Rectal smooth muscle tissue (tissue), 1 donor: ENCODE measurements around the gene STK17B.
"Not testable (repeated sequence)": the region's sequence is repeated elsewhere in the genome, so short reads cannot be mapped to it uniquely, and the experiment has no call there.

Source experiments
- H3K27ac ChIP-seq: one replicate; pipeline ENCODE4 v1.7.0; 2013; ENCODE audit warnings: low read depth, low read length, inconsistent platforms
- H3K27me3 ChIP-seq: one replicate; pipeline ENCODE4 v1.7.0; 2013; ENCODE audit warnings: low read length; ENCODE audit not compliant: control insufficient read depth, insufficient read depth
- H3K36me3 ChIP-seq: one replicate; pipeline ENCODE4 v1.7.0; 2013; ENCODE audit warnings: low read length; ENCODE audit not compliant: control insufficient read depth, insufficient read depth
- H3K4me1 ChIP-seq: one replicate; pipeline ENCODE4 v1.7.0; 2013; ENCODE audit warnings: low read length; ENCODE audit not compliant: control insufficient read depth, insufficient read depth
- H3K4me3 ChIP-seq: one replicate; pipeline ENCODE4 v1.7.0; 2013; ENCODE audit warnings: low read length
- H3K9ac ChIP-seq: one replicate; pipeline ENCODE4 v1.7.0; 2013; ENCODE audit warnings: low read length

Gene STK17B

DNA sequence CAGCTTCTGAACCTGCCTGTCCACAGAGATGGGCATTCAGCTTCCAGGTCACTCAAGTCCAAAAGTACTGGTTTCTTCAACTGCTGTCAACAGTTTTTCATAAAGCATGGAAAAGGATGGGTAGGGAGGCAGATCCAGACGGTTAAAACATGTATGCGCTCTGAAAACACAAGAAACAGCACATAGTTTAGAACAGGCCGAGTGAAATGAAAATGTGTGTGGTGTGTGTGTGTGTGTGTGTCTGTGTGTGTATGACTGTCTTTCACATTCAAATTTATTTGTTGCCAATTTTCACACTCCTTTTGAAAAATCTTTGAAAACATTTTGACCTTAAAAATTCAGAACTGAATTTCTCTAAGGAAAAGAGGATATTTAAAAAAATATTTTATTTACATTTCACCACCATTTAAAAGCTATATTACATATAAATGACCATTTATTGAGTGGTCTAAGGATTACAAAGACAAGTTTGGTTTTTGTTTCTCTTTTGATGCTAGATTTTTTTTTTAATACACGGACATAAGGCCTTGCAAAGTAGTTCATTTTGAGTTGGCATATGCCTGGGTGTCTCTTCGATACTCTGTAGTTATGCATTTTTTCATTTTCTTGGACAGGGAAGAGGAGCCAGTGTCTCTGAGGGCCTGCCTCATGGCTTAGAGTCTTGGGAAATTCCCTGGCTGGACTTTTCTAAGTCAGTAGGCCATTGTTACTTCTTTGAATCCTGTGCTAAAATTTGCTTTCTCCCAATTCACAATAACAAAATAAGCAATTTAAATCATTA lies 30.0 kb upstream of the STK17B start:
- Histone ChIP-seq H3K4me3 (no peak overlapping the region), H3K36me3 (no peaks in the 10 kb centered on the region), H3K27me3 (no peaks in the 10 kb centered on the region), H3K4me1 (no peaks in the 10 kb centered on the region), H3K9ac (no peak overlapping the region), H3K27ac (no peak overlapping the region)

DNA sequence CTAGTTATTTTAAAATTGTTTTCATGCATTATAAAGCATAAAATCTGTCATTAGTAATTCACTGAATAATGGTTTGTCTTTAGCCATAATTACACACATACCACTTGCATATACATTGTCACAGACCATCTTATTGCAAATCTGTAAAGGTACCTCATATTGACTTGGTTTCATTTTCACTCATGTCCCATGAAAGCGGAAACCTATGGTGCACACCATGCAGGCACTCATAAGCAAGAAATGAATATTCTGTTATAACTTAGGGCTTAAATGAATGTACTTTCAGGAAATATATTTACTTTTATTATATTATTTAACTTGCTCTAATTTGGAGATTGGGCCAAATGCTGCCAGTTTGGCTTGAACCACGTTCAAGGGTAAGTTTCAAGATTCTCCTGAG lies 29.2 kb upstream of the STK17B start:
- Histone ChIP-seq H3K27me3 (no peaks in the 10 kb centered on the region), H3K36me3 (no peaks in the 10 kb centered on the region), H3K27ac (no peak overlapping the region), H3K4me3 (no peak overlapping the region), H3K9ac (no peak overlapping the region), H3K4me1 (no peaks in the 10 kb centered on the region)

DNA sequence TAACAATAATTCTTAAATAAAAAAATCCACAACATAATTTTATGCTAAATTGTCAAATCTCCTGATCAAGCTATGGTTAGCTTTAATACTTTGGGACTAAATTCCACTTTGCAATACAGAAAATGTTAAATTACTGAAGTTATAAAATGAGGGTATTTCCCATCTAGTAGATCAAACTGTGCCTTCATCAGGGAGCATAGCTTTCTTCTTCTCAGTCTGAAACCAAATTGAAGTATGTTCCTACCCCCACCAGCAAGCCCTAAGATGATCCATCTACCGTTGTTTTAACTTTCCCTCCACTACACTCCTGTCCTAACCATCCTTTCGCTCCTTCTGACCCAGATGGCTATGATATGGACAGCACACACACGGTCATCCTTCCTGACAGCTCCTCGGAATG lies 24.4 kb upstream of the STK17B start:
- H3K27ac ChIP-seq: no peak overlapping the region
- no peak overlapping the region for H3K9ac ChIP-seq
- H3K27me3 ChIP-seq: no peaks in the 10 kb centered on the region
- no peak overlapping the region for H3K4me3 ChIP-seq
- H3K4me1 ChIP-seq: no peaks in the 10 kb centered on the region
- H3K36me3 ChIP-seq: no peaks in the 10 kb centered on the region

GRCh38 chr2:196195302-196195701 lies 23.9 kb upstream of the STK17B start:
- Histone ChIP-seq H3K4me1 (no peaks in the 10 kb centered on the region), H3K36me3 (no peaks in the 10 kb centered on the region), H3K27me3 (no peaks in the 10 kb centered on the region), H3K27ac (no peak overlapping the region), H3K4me3 (no peak overlapping the region), H3K9ac (no peak overlapping the region)

DNA sequence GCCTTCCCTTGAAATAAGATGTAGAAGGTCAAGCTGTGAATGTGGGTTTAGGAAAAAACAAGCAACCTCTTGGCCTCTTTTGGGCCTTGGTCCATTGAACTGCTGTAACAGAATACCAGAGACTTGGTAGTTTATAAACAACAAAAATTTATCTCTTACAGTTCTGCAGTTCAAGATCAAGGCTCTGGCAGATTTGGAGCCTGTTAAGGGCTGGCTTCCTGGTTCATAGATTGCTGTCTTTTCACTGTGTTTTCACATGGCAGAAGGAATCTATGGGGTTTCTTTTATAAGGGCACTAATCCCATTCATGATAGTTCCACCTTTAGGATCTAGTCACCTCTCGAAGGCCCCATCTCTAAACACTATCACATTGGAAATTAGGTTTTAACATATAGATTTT lies 20.2 kb upstream of the STK17B start:
- Histone ChIP-seq H3K9ac (no peak overlapping the region), H3K4me3 (no peak overlapping the region), H3K4me1 (no peaks in the 10 kb centered on the region), H3K27me3 (no peaks in the 10 kb centered on the region), H3K27ac (no peak overlapping the region), H3K36me3 (no peaks in the 10 kb centered on the region)

GRCh38 chr2:196187898-196188458 lies 16.6 kb upstream of the STK17B start:
- no peaks in the 10 kb centered on the region for H3K27me3 ChIP-seq
- no peaks in the 10 kb centered on the region for H3K4me1 ChIP-seq

DNA sequence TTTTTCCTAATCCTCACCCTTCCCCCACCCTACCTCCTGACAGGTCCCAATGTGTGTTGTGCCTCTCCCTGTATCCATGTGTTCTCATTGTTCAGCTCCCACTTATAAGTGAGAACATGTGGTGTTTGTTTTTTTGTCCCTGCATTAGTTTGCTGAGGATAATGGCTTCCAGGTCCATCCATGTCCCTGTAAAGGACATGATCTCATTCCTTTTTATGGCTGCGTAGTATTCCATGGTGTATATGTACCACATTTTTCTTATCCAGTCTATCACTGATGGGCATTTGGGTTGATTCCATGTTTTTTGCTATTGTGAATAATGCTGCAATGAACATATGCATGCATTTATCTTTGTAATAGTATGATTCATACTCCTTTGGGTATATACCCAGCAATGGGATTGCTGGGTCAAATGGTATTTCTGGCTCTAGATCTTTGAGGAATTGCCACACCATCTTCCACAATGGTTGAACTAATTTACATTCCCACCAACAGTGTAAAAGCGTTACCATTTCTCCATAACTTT lies 15.9 kb upstream of the STK17B start:
- H3K27ac ChIP-seq, H3K4me1 ChIP-seq, H3K27me3 ChIP-seq, H3K36me3 ChIP-seq, H3K9ac ChIP-seq, H3K4me3 ChIP-seq: not testable (repeated sequence)

More at GRCh38 chr2:196187898-196188458, 16.6 kb upstream of the STK17B start:
- Histone ChIP-seq H3K27ac (no peak overlapping the region), H3K4me3 (no peak overlapping the region), H3K36me3 (no peaks in the 10 kb centered on the region), H3K9ac (no peak overlapping the region)

DNA sequence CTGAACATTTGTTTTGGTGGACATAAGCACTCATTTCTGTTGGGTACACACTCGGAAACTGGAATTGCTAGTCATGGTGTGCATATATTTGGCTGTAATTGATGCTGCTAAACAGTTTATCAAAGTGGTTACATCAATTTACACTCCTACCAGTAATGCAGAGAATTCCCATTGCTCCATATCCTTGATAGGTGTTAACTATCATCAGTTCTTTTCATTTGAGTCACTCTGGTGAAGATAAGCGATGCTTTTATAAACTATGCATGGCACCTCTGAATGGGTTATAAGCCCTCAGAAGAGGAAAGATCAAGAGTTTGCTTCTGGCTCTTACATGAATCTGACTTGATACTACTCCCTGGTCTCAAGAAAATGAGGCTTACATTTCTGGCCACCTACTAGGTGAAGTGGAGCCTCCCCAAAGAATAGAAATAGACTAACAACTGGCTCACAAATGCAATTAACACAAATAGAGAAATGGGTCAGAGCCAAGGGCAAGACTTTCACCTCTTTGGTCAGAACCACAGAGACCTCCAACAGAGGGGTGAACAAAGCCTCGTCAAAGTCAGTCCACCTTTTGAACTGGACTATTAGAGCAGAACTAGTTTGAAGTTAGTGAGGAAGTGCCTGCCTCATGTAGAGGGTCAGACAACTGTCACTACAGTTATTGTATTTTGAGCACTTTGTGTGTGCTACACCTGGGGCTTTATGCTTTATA lies 15.0 kb upstream of the STK17B start:
- H3K4me3 ChIP-seq: no peak overlapping the region
- H3K36me3 ChIP-seq: no peaks in the 10 kb centered on the region
- no peaks in the 10 kb centered on the region for H3K4me1 ChIP-seq
- H3K27ac ChIP-seq: no peak overlapping the region
- no peaks in the 10 kb centered on the region for H3K27me3 ChIP-seq
- no peak overlapping the region for H3K9ac ChIP-seq

DNA sequence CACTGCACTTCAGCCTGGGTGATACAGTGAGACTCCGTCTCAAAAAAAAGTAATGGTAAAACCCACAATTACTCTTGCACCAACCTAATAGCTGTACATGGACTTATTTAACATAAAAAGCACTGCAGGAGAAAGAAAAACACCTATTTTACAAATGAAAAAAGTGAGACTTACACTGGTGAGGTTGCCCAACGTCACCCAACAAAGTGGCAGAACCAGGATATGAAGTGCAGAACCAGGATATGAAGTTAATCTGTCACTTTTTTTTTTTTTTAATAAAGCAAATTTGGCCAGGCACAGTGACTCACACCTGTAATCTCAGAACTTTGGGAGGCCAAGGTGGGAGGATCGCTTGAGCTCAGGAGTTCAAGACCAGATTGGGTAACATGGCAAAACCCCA lies 13.5 kb upstream of the STK17B start:
- Histone ChIP-seq H3K27ac (no peak overlapping the region), H3K4me1 (no peaks in the 10 kb centered on the region), H3K4me3 (no peak overlapping the region), H3K9ac (no peak overlapping the region), H3K36me3 (no peaks in the 10 kb centered on the region), H3K27me3 (no peaks in the 10 kb centered on the region)

DNA sequence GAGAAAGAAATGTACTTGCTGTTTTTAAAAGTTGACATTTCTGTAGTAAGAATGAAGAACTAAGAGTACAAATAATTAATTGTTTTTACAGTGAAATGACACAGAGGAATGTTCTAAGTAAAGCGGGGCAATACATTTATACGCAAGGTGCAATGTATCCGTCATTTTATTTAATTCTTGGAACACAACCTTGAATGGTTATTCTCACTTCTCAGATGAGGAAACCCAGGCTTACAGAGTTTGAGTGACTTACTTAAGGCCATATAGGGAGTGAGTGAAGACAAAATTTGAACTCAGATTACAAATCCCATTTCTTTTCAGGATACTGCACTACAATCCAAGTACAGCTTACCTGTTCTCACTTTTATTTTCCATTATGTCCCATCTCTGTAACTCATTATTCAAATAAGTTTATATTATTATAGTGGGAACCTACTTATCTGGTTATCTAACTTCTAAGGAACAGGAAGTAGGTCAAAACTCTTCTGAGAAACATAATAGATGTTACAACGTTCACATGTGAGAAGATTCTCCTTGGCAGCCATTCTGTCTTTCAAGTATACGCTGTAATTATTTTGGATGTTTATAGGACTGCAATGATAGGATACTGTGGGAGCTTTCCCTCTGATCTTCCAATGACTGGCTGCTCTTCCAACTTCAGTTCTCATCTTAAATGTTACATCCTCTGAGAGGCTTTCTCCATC lies 12.3 kb upstream of the STK17B start:
- H3K4me3 ChIP-seq: no peak overlapping the region
- H3K9ac ChIP-seq: no peak overlapping the region
- H3K27me3 ChIP-seq: no peaks in the 10 kb centered on the region
- no peaks in the 10 kb centered on the region for H3K4me1 ChIP-seq
- H3K36me3 ChIP-seq: no peaks in the 10 kb centered on the region
- H3K27ac ChIP-seq: no peak overlapping the region

DNA sequence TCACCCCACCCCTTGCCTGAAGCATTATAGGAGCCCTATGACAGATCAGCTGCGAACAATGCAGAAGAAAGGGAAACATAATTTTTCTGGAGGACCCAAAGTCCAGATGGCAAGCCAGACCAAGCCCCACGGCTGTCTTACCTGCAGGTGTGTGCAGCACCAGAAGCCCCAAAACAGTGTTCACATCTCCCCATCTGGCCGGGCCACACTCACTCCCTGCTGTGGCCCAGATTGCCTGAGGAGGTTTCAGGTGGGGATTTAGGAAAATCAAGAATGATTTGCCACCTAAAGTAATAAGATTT lies 11.7 kb upstream of the STK17B start:
- H3K9ac ChIP-seq: no peak overlapping the region
- H3K4me3 ChIP-seq: no peak overlapping the region
- H3K4me1 ChIP-seq: no peaks in the 10 kb centered on the region
- no peak overlapping the region for H3K27ac ChIP-seq
- no peaks in the 10 kb centered on the region for H3K36me3 ChIP-seq
- H3K27me3 ChIP-seq: no peaks in the 10 kb centered on the region

GRCh38 chr2:196182439-196183171 lies 11.2 kb upstream of the STK17B start:
- no peak overlapping the region for H3K4me3 ChIP-seq
- H3K36me3 ChIP-seq: no peaks in the 10 kb centered on the region
- no peak overlapping the region for H3K9ac ChIP-seq
- H3K27ac ChIP-seq: no peak overlapping the region
- no peaks in the 10 kb centered on the region for H3K27me3 ChIP-seq
- H3K4me1 ChIP-seq: no peaks in the 10 kb centered on the region
